Measurements from ENCODE around the gene MTHFD1L. TPM values are rescaled to one million over a fixed set of nuclear protein-coding genes. Genes with fewer than 3 reads are reported as not detected.
A peak's percentile ranks its signal among the peaks of the same experiment; 100 is the strongest.

MTHFD1L gene
- total and polyA plus RNA-seq, 2 of the 4 experiments (the other 2 are of a cell fraction): 43.5 to 53.2 TPM

DNA sequence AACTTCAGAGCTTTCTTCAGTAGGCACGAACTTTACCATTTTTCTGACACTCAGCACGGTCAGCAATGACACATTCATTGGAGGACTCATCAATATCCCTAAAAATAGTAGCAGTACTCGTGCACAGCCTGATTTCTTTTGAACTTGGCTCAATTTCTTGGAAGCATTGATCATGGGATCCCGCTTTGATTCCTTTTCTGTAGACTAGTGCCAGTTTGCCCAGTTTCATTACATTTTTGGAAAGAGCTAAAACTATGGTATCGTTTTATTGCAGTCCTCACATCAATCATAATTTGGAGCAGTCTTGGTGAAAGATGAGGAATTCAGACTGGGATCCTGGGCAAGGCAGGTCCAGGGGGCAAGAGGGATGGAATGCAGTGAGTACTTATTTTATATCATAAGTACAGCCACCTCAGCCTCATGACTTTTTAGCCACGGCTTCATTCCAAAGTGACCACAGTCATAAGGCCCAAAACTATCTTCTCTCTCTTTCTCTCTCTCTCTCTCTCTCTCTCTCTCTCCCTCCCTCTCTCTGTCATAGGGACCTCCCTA is 203.3 kb downstream of the MTHFD1L start:
- ChIA-PET POLR2A (ENCODE audit: unreplicated experiment) (no interaction called here), CTCF (interaction anchor here (0.9 to 5.1 kb wide), 3 partner anchors 9 to 255 kb away, joined by 3 to 19 read pairs (median 6); no protein-coding TSS in a partner anchor)
- in situ Hi-C loops (cut with MboI; ENCODE audit: low sequenced_read_pairs) (loop anchor here (25.0 kb wide), 1 partner anchor 1232 kb away; no protein-coding TSS in a partner anchor), dilution Hi-C loops (cut with HindIII; ENCODE audit: low sequenced_read_pairs, unreplicated experiment) (no loop called here), intact Hi-C loops (cut with micrococcal nuclease) (loop anchor here (1.0 to 10.0 kb wide), 4 partner anchors 28 to 255 kb away; no protein-coding TSS in a partner anchor)
- Histone ChIP-seq H2BK120ac (ENCODE audit: low read depth, low read length) (peak overlapping the region; percentile 79; the same call in 1 of the 2 replicates), H3K4me3 (ENCODE audit: insufficient read depth, low read depth, low read length) (no peak overlapping the region), H2AFZ (replicated peaks; ENCODE audit: low read length, poor library complexity) (no peak overlapping the region), H2AK9ac (replicated peaks; ENCODE audit: low read depth, low read length, poor library complexity) (no peak overlapping the region), H3K56ac (ENCODE audit: extremely low read depth, insufficient read depth, low read length) (peak overlapping the region; percentile 2; the same call in 1 of the 2 replicates), H3K9me1 (ENCODE audit: insufficient read depth, low read length) (peaks cover 20% of the 10 kb centered on the region), H2BK5ac (ENCODE audit: low read depth, low read length, poor library complexity, severe bottlenecking) (peak overlapping the region; percentile 98), H3K9ac (ENCODE audit: low read depth, low read length) (peak overlapping the region; percentile 17), H4K5ac (ENCODE audit: low read depth, low read length) (peak overlapping the region; percentile 37), H2AK5ac (ENCODE audit: low read depth, low read length) (peak overlapping the region; percentile 90), H4K91ac (ENCODE audit: insufficient read depth, low read depth, low read length) (peak overlapping the region; percentile 41), H3K4me1 (ENCODE audit: control insufficient read depth, insufficient read depth, low read length) (peaks cover 24% of the 10 kb centered on the region), H3K18ac (ENCODE audit: low read depth, low read length) (peak overlapping the region; percentile 81), H3K23ac (ENCODE audit: low read depth, low read length) (peak overlapping the region; percentile 79), H2BK20ac (ENCODE audit: low read depth, low read length) (peak overlapping the region; percentile 87; the same call in 1 of the 2 replicates), H3K27ac (ENCODE audit: insufficient read depth, low read length) (peak overlapping the region; percentile 62), H4K20me1 (ENCODE audit: insufficient read depth, low read length) (peaks cover 11% of the 10 kb centered on the region), H3K79me1 (ENCODE audit: low read depth in 1 of 2, low read length in 2 of 2) (peaks cover 21 to 42% of the 10 kb centered on the region in 2 experiments), H3K27me3 (ENCODE audit: control insufficient read depth, insufficient read depth, low read length) (no peaks in the 10 kb centered on the region), H3K4ac (ENCODE audit: low read depth, low read length) (peak overlapping the region; percentile 65), H3K36me3 (ENCODE audit: control insufficient read depth, insufficient read depth, low read length) (peaks cover 16% of the 10 kb centered on the region), H3K14ac (replicated peaks; ENCODE audit: low read depth, low read length) (peak overlapping the region; percentile 69), H4K8ac (ENCODE audit: low read depth in 2 of 2, low read length in 2 of 2) (peak overlapping the region; percentile 42 to 47), H3K4me2 (ENCODE audit: low read depth, low read length) (peak overlapping the region; percentile 40; the same call in 1 of the 2 replicates), H2BK15ac (ENCODE audit: low read depth, low read length) (peak overlapping the region; percentile 62; the same call in 2 of the 3 replicates), H3K9me3 (ENCODE audit: control insufficient read depth, insufficient read depth, low read length) (no peaks in the 10 kb centered on the region)
- ATAC-seq (ENCODE audit: low read depth) (no peak), DNase-seq (peak; percentile 62)
- TF ChIP-seq BHLHE40 (IDR thresholded peaks at IDR 0.05; ENCODE audit: low read depth, low read length) (peak; percentile 78), RAD21 (IDR thresholded peaks at IDR 0.05; ENCODE audit: low read length) (no peak), MAZ (IDR thresholded peaks at IDR 0.05; ENCODE audit: borderline replicate concordance, low read depth, low read length) (peak; percentile 19; the same call in 1 of the 2 replicates)
- BruUV-seq (replicated peaks): TSS peak; percentile 5
- 6% methylated on average over 2 of the region's 6 CpGs; no CpG with 5 or more reads in 1 of the 2 experiments for WGBS, 2 experiments (ENCODE audit: extremely low coverage in 2 of 2, insufficient read length in 1 of 2)
